Liver (tissue), 9 donors: ENCODE data around the gene FGFRL1. TPM values are rescaled to one million over a fixed set of nuclear protein-coding genes. Genes with fewer than 3 reads are reported as not detected.

Experiments used
- DNase-seq: peaks from one replicate; pipeline ENCODE4 v3.0.0-alpha.2; 2017; ENCODE audit warnings: low spot score
- H3K27ac ChIP-seq, 2 donors: one replicate each; pipeline ENCODE4 v1.7.0; 2013; ENCODE audit warnings: inconsistent platforms in 2 of 2, low read length in 2 of 2, control low read depth in 1 of 2, low read depth in 1 of 2, mild to moderate bottlenecking in 1 of 2
- H3K27me3 ChIP-seq, 4 donors: one replicate each; pipeline versions ENCODE4 v1.6.1 to v1.7.0; 2013; ENCODE audit warnings: low read length in 3 of 4, inconsistent platforms in 1 of 4, mild to moderate bottlenecking in 1 of 4, moderate library complexity in 1 of 4; ENCODE audit not compliant: control insufficient read depth in 4 of 4, insufficient read depth in 4 of 4
- H3K36me3 ChIP-seq, 4 donors: one replicate each; pipeline versions ENCODE4 v1.6.1 to v1.7.0; 2013; ENCODE audit warnings: low read length in 3 of 4, mild to moderate bottlenecking in 3 of 4, low read depth in 1 of 4, moderate library complexity in 1 of 4; ENCODE audit not compliant: control insufficient read depth in 4 of 4, insufficient read depth in 3 of 4
- H3K4me1 ChIP-seq, 4 donors: one replicate each; pipeline versions ENCODE4 v1.6.1 to v1.7.0; 2013; ENCODE audit warnings: low read length in 3 of 4, mild to moderate bottlenecking in 3 of 4, moderate library complexity in 1 of 4; ENCODE audit not compliant: control insufficient read depth in 4 of 4, insufficient read depth in 4 of 4
- H3K4me3 ChIP-seq, 3 donors: one replicate each; pipeline versions ENCODE4 v1.6.1 to v1.7.0; 2013; ENCODE audit warnings: low read length in 3 of 3, control low read depth in 1 of 3, low read depth in 1 of 3, mild to moderate bottlenecking in 1 of 3
- H3K9ac ChIP-seq, 2 donors: one replicate each; pipeline ENCODE4 v1.7.0; 2013; ENCODE audit warnings: low read length in 2 of 2, mild to moderate bottlenecking in 2 of 2, moderate library complexity in 2 of 2, control low read depth in 1 of 2, low read depth in 1 of 2
- H3K9me3 ChIP-seq, 4 donors: one replicate each; pipeline versions ENCODE4 v1.6.1 to v1.7.0; 2013; ENCODE audit warnings: low read length in 3 of 4; ENCODE audit not compliant: control insufficient read depth in 4 of 4
- FOXA1 ChIP-seq: IDR thresholded peaks from 2 replicates; pipeline ENCODE4 v1.6.1; 2016; ENCODE audit warnings: antibody characterized with exemption
- FOXA2 ChIP-seq: IDR thresholded peaks from 2 replicates; pipeline ENCODE4 v1.6.1; 2016; ENCODE audit warnings: antibody characterized with exemption
- GABPA ChIP-seq, 2 donors: IDR thresholded peaks in 1 of 2; conservative IDR thresholded peaks in 1 of 2; 2 replicates each; pipeline ENCODE4 v1.6.1; 2016; ENCODE audit warnings: antibody characterized with exemption in 2 of 2, mild to moderate bottlenecking in 1 of 2, moderate library complexity in 1 of 2
- JUND ChIP-seq, 2 donors: IDR thresholded peaks; 2 replicates each; pipeline ENCODE4 v1.6.1; 2016; ENCODE audit warnings: antibody characterized with exemption in 2 of 2
- NR2F2 ChIP-seq: IDR thresholded peaks from 2 replicates; pipeline ENCODE4 v1.6.1; 2016; ENCODE audit warnings: antibody characterized with exemption
- RAD21 ChIP-seq, 2 donors: IDR thresholded peaks; 2 replicates each; pipeline ENCODE4 v1.6.1; 2016; ENCODE audit warnings: antibody characterized with exemption in 2 of 2, mild to moderate bottlenecking in 2 of 2
- RXRA ChIP-seq, 2 donors: IDR thresholded peaks; 2 replicates each; pipeline ENCODE4 v1.6.1; 2017 to 2018; ENCODE audit warnings: antibody characterized with exemption in 2 of 2, mild to moderate bottlenecking in 1 of 2
- SP1 ChIP-seq: IDR thresholded peaks from 2 replicates; pipeline ENCODE4 v1.6.1; 2018; ENCODE audit warnings: antibody characterized with exemption, mild to moderate bottlenecking
- WGBS: extraction: QIAGEN DNeasy Blood & Tissue Kit; methylation state at CpG from one replicate; pipeline ENCODE4 v1.1.7; 2013; 5-methylcytosine and 5-hydroxymethylcytosine counted together
- polyA plus RNA-seq, 2 donors: library from polyadenylated mRNA; stranded (reverse) in 1 of 2; unstranded in 1 of 2; fragments of 200-250 nt in 1 of 2; fragments of >200 nt in 1 of 2; fragmentation: Nextera tagmentation in 1 of 2; extraction: Ambion mirVana in 1 of 2; gene quantifications; one replicate each; pipeline versions ENCODE4 v1.2.1 to v1.2.3, GENCODE V29; 2013 to 2015
- total RNA-seq, 2 donors: library from RNA; depleted of rRNA; stranded (reverse); fragments of >200 nt; gene quantifications; one replicate each; pipeline ENCODE4 v1.2.3, GENCODE V29; 2014
- TF ChIP-seq, protein P1 (sequence below): IDR thresholded peaks from 2 replicates; pipeline ENCODE4 v1.6.1; 2016; ENCODE audit warnings: antibody characterized with exemption
- TF ChIP-seq, protein P2 (sequence below): fragments of 150-350 bp; IDR thresholded peaks from 2 replicates; pipeline ENCODE4 v1.5.1; 2017; ENCODE audit warnings: improper control_type of control experiment, low read depth, low read length; ENCODE audit not compliant: missing input control
- TF ChIP-seq, protein P3 (sequence below): IDR thresholded peaks from 2 replicates; pipeline ENCODE4 v1.6.1; 2016; ENCODE audit warnings: antibody characterized with exemption
- TF ChIP-seq, protein P4 (sequence below): IDR thresholded peaks from 2 replicates; pipeline ENCODE4 v1.6.1; 2016; ENCODE audit warnings: antibody characterized with exemption, mild to moderate bottlenecking
- donor health status: healthy.
- donor health status: healthy.
- donor health status: healthy.
- donor health status: healthy.
- donor health status: healthy.

Gene FGFRL1
- total and polyA plus RNA-seq, 4 donors: 14.2 to 49.1 (median 22.4) TPM

DNA sequence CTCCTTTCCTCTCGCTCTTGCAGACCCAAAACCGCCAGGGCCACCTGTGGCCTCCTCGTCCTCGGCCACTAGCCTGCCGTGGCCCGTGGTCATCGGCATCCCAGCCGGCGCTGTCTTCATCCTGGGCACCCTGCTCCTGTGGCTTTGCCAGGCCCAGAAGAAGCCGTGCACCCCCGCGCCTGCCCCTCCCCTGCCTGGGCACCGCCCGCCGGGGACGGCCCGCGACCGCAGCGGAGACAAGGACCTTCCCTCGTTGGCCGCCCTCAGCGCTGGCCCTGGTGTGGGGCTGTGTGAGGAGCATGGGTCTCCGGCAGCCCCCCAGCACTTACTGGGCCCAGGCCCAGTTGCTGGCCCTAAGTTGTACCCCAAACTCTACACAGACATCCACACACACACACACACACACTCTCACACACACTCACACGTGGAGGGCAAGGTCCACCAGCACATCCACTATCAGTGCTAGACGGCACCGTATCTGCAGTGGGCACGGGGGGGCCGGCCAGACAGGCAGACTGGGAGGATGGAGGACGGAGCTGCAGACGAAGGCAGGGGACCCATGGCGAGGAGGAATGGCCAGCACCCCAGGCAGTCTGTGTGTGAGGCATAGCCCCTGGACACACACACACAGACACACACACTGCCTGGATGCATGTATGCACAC is 13.6 kb downstream of the FGFRL1 start (continued):
- TF ChIP-seq FOXA1 (no peak), JUND (IDR thresholded peaks at IDR 0.05) (no peak)

DNA sequence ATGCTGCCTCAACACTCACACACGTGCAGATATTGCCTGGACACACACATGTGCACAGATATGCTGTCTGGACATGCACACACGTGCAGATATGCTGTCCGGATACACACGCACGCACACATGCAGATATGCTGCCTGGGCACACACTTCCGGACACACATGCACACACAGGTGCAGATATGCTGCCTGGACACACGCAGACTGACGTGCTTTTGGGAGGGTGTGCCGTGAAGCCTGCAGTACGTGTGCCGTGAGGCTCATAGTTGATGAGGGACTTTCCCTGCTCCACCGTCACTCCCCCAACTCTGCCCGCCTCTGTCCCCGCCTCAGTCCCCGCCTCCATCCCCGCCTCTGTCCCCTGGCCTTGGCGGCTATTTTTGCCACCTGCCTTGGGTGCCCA is 14.7 kb downstream of the FGFRL1 start:
- Histone ChIP-seq H3K27ac (no peak overlapping the region), H3K4me3 (no peak overlapping the region), H3K9me3 (no peaks in the 10 kb centered on the region), H3K9ac (no peak overlapping the region), H3K36me3 (peaks cover 0 to 17% (median 10%) of the 10 kb centered on the region in 4 donors), H3K27me3 (no peaks in the 10 kb centered on the region), H3K4me1 (peaks cover 0 to 8% (median 0%) of the 10 kb centered on the region in 4 donors)
- 40% methylated on average over 17 of the region's 17 CpGs for WGBS
- TF ChIP-seq, protein P1, sequence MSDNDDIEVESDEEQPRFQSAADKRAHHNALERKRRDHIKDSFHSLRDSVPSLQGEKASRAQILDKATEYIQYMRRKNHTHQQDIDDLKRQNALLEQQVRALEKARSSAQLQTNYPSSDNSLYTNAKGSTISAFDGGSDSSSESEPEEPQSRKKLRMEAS: no peak
- TF ChIP-seq, protein P2, sequence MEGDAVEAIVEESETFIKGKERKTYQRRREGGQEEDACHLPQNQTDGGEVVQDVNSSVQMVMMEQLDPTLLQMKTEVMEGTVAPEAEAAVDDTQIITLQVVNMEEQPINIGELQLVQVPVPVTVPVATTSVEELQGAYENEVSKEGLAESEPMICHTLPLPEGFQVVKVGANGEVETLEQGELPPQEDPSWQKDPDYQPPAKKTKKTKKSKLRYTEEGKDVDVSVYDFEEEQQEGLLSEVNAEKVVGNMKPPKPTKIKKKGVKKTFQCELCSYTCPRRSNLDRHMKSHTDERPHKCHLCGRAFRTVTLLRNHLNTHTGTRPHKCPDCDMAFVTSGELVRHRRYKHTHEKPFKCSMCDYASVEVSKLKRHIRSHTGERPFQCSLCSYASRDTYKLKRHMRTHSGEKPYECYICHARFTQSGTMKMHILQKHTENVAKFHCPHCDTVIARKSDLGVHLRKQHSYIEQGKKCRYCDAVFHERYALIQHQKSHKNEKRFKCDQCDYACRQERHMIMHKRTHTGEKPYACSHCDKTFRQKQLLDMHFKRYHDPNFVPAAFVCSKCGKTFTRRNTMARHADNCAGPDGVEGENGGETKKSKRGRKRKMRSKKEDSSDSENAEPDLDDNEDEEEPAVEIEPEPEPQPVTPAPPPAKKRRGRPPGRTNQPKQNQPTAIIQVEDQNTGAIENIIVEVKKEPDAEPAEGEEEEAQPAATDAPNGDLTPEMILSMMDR: no peak
- TF ChIP-seq, protein P3, sequence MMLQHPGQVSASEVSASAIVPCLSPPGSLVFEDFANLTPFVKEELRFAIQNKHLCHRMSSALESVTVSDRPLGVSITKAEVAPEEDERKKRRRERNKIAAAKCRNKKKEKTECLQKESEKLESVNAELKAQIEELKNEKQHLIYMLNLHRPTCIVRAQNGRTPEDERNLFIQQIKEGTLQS: no peak
- TF ChIP-seq JUND (IDR thresholded peaks at IDR 0.05) (no peak), RXRA (IDR thresholded peaks at IDR 0.05) (no peak), NR2F2 (no peak), RAD21 (IDR thresholded peaks at IDR 0.05) (no peak), GABPA (IDR thresholded peaks at IDR 0.05 in 1 of 2, conservative IDR thresholded peaks at IDR 0.05 in 1 of 2) (no peak), SP1 (no peak), FOXA2 (no peak)
- peak; percentile 53 for DNase-seq

DNA sequence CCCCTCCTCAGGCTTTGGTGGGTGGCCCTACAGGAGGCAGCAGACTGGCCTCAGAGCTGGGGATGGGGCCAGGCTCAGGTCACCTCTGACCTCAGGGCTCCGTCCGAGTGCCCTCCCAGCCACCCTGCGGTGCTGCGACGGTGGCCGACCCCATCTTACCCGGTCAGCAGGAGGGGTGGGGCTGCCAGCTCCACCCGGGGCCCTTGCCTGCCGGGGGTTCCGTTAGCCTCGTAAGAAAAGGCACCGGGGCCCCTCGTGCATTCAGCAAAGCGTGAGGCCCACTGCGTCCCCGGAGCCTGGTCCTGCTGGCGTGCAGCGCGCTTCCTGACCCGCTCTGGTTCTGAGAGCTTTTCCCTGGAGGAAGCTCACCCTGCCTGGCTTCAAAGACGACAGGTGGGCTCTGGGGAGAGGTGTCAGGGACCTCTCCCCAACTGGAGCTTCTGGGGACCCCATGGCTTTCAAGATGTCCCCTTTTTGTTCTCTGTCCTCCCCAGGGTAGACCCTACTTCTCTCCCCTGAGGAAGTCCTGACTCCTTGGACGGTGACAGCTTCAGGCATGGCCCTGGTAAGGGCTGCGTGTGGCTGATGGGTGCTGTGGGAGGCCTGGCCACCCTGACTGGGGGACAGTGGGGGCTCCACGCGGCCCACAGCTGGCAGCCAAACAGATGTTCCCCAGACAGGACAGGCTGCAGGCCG is 15.9 kb downstream of the FGFRL1 start:
- Histone ChIP-seq H3K36me3 (peaks cover 0 to 17% (median 8%) of the 10 kb centered on the region in 4 donors), H3K4me1 (peaks cover 0 to 8% (median 0%) of the 10 kb centered on the region in 4 donors), H3K4me3 (no peak overlapping the region), H3K27me3 (peaks cover 0 to 3% (median 0%) of the 10 kb centered on the region in 4 donors), H3K27ac (no peak overlapping the region), H3K9me3 (no peaks in the 10 kb centered on the region), H3K9ac (no peak overlapping the region)
- DNase-seq: no peak
- 48% methylated on average over 26 of the region's 26 CpGs for WGBS
- TF ChIP-seq, protein P4, sequence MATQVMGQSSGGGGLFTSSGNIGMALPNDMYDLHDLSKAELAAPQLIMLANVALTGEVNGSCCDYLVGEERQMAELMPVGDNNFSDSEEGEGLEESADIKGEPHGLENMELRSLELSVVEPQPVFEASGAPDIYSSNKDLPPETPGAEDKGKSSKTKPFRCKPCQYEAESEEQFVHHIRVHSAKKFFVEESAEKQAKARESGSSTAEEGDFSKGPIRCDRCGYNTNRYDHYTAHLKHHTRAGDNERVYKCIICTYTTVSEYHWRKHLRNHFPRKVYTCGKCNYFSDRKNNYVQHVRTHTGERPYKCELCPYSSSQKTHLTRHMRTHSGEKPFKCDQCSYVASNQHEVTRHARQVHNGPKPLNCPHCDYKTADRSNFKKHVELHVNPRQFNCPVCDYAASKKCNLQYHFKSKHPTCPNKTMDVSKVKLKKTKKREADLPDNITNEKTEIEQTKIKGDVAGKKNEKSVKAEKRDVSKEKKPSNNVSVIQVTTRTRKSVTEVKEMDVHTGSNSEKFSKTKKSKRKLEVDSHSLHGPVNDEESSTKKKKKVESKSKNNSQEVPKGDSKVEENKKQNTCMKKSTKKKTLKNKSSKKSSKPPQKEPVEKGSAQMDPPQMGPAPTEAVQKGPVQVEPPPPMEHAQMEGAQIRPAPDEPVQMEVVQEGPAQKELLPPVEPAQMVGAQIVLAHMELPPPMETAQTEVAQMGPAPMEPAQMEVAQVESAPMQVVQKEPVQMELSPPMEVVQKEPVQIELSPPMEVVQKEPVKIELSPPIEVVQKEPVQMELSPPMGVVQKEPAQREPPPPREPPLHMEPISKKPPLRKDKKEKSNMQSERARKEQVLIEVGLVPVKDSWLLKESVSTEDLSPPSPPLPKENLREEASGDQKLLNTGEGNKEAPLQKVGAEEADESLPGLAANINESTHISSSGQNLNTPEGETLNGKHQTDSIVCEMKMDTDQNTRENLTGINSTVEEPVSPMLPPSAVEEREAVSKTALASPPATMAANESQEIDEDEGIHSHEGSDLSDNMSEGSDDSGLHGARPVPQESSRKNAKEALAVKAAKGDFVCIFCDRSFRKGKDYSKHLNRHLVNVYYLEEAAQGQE: no peak
- TF ChIP-seq FOXA1: no peak
- no peak for TF ChIP-seq SP1
